IPS-18a (cell line): ENCODE data around the gene CCDC138.
"Not testable (repeated sequence)": the region's sequence is repeated elsewhere in the genome, so short reads cannot be mapped to it uniquely, and the experiment has no call there.

ENCODE experiments used
- H3K27ac ChIP-seq: one replicate; pipeline ENCODE4 v1.5.1; 2013; ENCODE audit warnings: low read length
- H3K27me3 ChIP-seq: one replicate; pipeline ENCODE4 v1.6.1; 2013; ENCODE audit warnings: mild to moderate bottlenecking, low read length; ENCODE audit not compliant: control insufficient read depth, insufficient read depth
- H3K36me3 ChIP-seq: one replicate; pipeline ENCODE4 v1.6.1; 2013; ENCODE audit warnings: low read depth, low read length; ENCODE audit not compliant: control insufficient read depth
- H3K4me1 ChIP-seq: one replicate; pipeline ENCODE4 v1.6.1; 2013; ENCODE audit warnings: low read depth, low read length; ENCODE audit not compliant: control insufficient read depth
- H3K4me3 ChIP-seq: one replicate; pipeline ENCODE4 v1.5.1; 2013; ENCODE audit warnings: low read length
- H3K9ac ChIP-seq: one replicate; pipeline ENCODE4 v1.6.1; 2013; ENCODE audit warnings: mild to moderate bottlenecking, low read length, moderate library complexity
- H3K9me3 ChIP-seq: one replicate; pipeline ENCODE4 v1.6.1; 2013; ENCODE audit warnings: low read depth, low read length; ENCODE audit not compliant: control insufficient read depth

The CCDC138 gene, protein sequence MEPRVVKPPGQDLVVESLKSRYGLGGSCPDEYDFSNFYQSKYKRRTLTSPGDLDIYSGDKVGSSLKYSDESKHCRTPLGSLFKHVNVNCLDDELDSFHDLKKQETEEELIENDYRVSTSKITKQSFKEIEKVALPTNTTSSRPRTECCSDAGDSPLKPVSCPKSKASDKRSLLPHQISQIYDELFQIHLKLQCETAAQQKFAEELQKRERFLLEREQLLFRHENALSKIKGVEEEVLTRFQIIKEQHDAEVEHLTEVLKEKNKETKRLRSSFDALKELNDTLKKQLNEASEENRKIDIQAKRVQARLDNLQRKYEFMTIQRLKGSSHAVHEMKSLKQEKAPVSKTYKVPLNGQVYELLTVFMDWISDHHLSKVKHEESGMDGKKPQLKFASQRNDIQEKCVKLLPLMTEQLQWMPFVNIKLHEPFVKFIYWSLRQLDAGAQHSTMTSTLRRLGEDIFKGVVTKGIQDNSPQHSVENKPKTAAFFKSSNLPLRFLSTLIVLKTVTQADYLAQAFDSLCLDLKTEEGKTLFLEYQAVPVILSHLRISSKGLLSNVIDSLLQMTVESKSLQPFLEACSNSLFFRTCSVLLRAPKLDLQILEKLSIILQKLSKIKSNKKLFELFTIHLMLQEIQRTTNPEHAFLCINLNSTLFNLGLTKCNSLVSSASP

DNA sequence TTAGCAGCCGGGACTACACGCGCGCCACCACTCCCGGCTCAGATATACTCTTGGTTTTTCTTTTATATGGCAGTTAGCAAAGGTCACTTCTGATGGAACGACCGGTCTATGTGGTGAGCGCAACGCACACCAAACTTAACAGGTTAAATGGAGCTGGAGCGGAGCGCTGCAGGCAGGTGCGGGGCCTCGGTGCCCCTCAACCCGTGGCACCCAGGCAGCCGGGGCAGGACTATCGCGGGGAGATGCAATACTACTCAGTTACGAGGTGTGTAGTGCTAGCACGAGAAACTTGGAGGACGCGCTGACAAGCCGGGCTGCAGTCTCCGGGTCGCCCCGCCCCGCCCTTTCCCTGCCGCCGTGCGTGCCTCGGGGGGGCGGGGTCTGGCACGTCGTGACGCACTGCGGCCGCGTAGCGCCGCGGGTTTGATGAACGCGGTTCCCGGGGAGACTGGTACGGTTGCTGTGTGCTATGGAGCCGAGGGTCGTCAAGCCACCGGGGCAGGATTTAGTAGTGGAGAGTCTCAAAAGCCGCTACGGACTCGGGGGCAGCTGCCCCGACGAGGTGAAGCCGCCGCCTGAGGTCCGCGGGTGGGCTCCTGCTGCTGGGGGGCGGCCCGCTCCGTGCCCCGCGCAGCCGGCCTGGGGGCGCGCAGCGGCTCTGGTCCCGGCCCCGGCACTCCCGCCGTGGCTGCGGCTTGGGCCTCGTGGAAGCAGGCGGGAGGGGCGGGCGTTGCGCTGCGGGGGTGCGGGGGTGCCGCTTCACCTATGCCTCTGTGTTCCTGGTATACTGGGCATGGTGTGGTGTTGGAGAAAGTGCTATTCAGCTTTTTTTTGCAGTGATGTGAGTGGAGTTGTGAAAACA, at the start of gene CCDC138:
TSS of gene CCDC138 (plus strand) at position 418 of the 862 bp plus-strand sequence. CDS start at position 470, 52 bp downstream.
- Histone ChIP-seq H3K4me1 (peaks cover 5% of the 10 kb centered on the region), H3K36me3 (peaks cover 48% of the 10 kb centered on the region), H3K9me3 (no peaks in the 10 kb centered on the region), H3K27me3 (no peaks in the 10 kb centered on the region), H3K4me3 (peak within 1 kb of the TSS; percentile 96), H3K27ac (peak within 1 kb of the TSS; percentile 89), H3K9ac (peak within 1 kb of the TSS; percentile 89)

DNA sequence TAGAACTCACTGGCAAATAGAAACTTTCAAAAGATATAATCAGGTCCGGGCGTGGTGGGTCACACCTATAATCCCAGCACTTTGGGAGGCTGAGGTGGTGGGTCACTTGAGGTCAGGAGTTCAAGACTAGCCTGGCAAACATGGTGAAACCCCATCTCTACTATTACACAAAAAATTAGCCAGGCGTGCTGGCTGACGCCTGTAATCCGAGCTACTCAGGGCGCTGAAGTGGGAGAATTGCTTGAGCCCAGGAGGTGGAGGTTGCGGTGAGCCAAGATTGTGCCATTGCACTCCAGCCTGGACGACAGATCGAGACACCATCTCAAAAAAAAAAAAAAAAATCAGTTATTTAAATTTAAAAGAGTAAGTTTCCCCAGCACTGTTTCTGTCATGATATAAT, 28.6 kb upstream of the CCDC138 start:
- H3K9ac ChIP-seq, H3K27me3 ChIP-seq, H3K27ac ChIP-seq, H3K4me1 ChIP-seq, H3K4me3 ChIP-seq, H3K9me3 ChIP-seq: not testable (repeated sequence)
- H3K36me3 ChIP-seq = peaks cover 15% of the 10 kb centered on the region

DNA sequence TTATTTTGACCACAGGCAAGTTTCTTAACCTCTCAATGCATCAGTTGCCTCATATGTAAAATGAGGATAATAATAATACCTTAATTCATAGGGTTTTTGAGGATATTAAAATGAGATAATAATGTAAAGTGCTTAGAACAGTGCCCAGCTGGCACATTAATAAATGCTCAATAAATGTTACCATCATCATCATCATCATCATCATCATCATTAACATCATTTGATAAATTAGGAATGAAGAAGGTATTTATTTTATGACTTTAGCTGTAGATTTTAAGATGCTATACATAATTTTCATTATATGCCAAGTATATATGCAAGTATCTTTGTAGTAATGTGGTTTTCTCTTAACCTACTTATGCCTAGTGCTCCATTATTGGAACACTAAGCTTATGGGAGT, 24.0 kb upstream of the CCDC138 start:
- peaks cover 38% of the 10 kb centered on the region for H3K36me3 ChIP-seq
- H3K9ac ChIP-seq, H3K27ac ChIP-seq, H3K9me3 ChIP-seq, H3K27me3 ChIP-seq, H3K4me1 ChIP-seq, H3K4me3 ChIP-seq: not testable (repeated sequence)

DNA sequence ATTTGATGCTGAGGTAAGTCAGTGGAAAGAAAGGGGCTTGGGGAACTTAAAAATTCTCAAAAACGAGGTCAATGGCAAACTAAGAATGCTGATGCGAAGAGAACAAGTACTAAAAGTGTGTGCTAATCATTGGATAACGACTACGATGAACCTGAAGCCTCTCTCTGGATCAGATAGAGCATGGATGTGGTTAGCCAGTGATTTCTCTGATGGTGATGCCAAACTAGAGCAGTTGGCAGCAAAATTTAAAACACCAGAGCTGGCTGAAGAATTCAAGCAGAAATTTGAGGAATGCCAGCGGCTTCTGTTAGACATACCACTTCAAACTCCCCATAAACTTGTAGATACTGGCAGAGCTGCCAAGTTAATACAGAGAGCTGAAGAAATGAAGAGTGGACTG, 19.9 kb upstream of the CCDC138 start:
- H3K36me3 ChIP-seq = peaks cover 43% of the 10 kb centered on the region
- H3K9me3 ChIP-seq, H3K27me3 ChIP-seq, H3K9ac ChIP-seq, H3K27ac ChIP-seq, H3K4me3 ChIP-seq, H3K4me1 ChIP-seq: not testable (repeated sequence)

DNA sequence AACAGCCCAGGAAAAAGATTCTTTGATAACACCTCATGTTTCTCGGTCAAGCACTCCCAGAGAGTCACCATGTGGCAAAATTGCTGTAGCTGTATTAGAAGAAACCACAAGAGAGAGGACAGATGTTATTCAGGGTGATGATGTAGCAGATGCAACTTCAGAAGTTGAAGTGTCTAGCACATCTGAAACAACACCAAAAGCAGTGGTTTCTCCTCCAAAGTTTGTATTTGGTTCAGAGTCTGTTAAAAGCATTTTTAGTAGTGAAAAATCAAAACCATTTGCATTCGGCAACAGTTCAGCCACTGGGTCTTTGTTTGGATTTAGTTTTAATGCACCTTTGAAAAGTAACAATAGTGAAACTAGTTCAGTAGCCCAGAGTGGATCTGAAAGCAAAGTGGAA, 18.7 kb upstream of the CCDC138 start:
- H3K9ac ChIP-seq, H3K27me3 ChIP-seq, H3K4me3 ChIP-seq, H3K4me1 ChIP-seq, H3K9me3 ChIP-seq, H3K27ac ChIP-seq: not testable (repeated sequence)
- H3K36me3 ChIP-seq = peaks cover 51% of the 10 kb centered on the region

DNA sequence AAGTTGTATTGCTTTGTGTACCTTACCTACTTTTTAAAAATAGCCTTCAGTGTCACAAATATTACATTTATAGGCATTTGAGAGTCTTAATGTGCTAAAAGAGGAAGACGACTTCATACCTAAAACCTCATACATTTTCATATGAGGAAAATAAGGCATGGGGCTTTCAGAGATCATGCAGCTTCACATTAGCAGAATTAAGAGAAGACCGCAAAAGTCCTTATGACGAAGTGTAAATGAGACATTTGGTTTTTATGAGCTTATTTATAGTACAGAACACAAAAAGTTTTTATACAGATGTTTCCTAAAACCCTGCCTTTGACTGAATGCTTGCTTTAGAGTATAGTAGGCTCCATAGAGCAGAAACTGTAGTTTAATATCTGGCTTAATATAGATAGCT, 10.1 kb upstream of the CCDC138 start:
- Histone ChIP-seq H3K27me3 (no peaks in the 10 kb centered on the region), H3K9ac (no peak overlapping the region), H3K27ac (no peak overlapping the region), H3K9me3 (no peaks in the 10 kb centered on the region), H3K36me3 (peaks cover 76% of the 10 kb centered on the region), H3K4me3 (no peak overlapping the region), H3K4me1 (no peaks in the 10 kb centered on the region)

DNA sequence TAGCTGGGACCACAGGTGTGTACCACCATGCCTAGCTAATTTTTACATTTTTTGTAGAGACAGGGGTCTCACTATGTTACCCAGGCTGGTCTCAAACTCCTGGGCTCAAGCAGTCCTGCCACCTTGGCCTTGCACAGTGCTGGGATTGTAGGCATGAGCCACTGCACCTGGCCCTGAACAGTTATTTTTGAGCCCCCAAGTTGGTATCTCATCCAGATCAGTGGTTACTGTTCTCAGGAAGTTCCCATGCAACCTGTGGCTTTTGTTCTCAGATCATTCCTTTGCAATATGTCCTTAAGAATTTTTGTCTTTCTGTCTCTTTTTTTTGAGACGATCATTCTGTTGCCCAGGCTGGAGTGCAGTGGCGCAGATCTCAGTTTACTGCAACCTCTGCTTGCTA, 7.7 kb upstream of the CCDC138 start:
- Histone ChIP-seq H3K9ac (no peak overlapping the region), H3K9me3 (no peaks in the 10 kb centered on the region), H3K4me3 (no peak overlapping the region), H3K27me3 (no peaks in the 10 kb centered on the region), H3K4me1 (no peaks in the 10 kb centered on the region), H3K27ac (no peak overlapping the region), H3K36me3 (peaks cover 73% of the 10 kb centered on the region)

DNA sequence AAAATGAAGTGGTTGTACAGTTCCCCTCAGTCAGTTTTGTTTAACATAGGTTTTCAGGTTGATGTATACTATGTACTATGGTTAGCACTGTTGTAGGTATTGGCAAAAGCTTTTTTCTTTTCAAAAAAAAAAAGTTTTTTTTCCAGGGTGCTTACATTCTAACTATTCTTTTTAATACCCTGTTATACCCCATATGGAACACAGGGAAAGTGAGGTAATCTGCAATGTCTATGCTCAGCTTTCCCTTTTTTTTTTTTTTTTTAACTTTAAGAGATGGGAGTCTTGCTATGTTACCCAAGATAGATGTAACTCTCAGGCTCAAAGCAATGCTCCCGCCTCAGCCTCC, 590 bp upstream of the CCDC138 start:
- Histone ChIP-seq H3K4me1 (peaks cover 5% of the 10 kb centered on the region), H3K27ac (peak overlapping the region; percentile 68), H3K27me3 (no peaks in the 10 kb centered on the region), H3K9ac (peak overlapping the region; percentile 89), H3K4me3 (peak overlapping the region; percentile 96), H3K36me3 (peaks cover 49% of the 10 kb centered on the region), H3K9me3 (no peaks in the 10 kb centered on the region)

DNA sequence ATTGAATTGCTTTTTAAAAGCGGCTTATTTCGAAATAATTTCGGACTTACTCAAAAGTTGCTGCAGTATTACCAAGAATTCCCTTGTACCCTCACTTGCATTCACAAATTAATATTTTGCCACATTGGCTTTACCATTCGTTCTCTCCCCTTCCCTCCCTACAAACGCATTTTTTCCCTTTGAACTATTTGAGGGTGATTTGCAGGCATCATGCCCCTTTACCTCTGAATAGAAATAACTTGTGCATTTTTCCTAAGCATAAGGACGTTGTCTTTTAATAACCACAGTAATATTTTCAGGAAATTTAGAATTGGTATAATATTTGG, 608 bp downstream of the CCDC138 start:
- peaks cover 48% of the 10 kb centered on the region for H3K36me3 ChIP-seq
- peak overlapping the region; percentile 96 for H3K4me3 ChIP-seq
- peak overlapping the region; percentile 89 for H3K9ac ChIP-seq
- H3K4me1 ChIP-seq = peaks cover 5% of the 10 kb centered on the region
- H3K27me3 ChIP-seq = no peaks in the 10 kb centered on the region
- peak overlapping the region; percentile 89 for H3K27ac ChIP-seq
- no peaks in the 10 kb centered on the region for H3K9me3 ChIP-seq

DNA sequence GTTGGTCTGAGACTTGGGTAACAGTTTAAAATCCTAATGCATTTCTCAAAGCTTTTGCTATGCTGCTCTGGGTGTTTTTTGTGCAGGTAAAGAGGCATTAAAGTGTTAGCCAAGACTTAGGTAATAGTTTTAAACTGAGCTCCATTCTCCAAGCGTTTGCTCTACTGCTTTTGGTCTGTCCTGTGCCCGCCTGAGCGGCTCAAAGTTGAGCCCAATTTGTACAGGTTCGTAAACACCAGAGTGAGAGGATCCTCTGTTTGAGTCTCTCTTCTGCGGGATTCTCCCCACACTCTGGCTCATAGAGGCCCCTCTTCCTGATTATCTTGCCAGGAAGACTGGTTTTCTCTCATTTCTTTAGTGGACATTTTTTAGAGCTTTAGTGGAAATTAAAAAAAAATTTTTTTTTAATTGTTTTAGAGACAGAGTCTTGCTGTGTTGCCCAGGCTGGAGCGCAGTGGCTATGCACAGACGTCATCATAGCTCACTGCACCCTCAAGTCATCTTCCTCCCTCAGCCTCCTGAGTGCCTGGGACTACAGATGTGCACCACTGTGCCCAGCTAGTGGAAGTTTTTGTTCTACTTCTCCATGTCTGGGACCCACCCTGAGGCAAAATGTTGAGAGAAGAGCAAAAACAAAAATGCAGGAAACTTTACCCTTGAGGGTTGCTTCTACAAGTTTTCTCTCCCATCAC, 16.6 kb downstream of the CCDC138 start:
- no peaks in the 10 kb centered on the region for H3K27me3 ChIP-seq
- H3K27ac ChIP-seq = no peak overlapping the region
- H3K4me3 ChIP-seq = no peak overlapping the region
- H3K9me3 ChIP-seq = no peaks in the 10 kb centered on the region
- peaks cover 67% of the 10 kb centered on the region for H3K36me3 ChIP-seq
- no peaks in the 10 kb centered on the region for H3K4me1 ChIP-seq
- no peak overlapping the region for H3K9ac ChIP-seq

DNA sequence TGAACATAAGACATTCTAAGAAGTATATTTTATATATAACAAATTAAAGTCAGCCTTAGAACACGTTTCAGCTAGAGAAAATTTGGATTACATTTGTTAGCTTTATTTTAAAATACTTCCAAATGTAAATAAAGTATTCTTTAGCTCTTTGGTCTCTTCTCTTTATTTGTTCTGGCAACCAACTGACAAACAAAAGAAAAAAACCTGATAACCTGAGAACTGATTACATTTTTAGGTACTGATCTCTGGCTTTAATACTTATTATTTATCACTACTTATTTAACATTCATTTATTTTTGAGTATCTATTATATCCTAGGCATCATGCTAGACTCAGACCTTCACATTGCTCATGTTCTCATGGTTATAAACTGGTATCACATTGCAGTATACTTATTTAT, 18.5 kb downstream of the CCDC138 start:
- no peak overlapping the region for H3K9ac ChIP-seq
- H3K36me3 ChIP-seq = peaks cover 63% of the 10 kb centered on the region
- no peaks in the 10 kb centered on the region for H3K4me1 ChIP-seq
- no peak overlapping the region for H3K4me3 ChIP-seq
- H3K27ac ChIP-seq = no peak overlapping the region
- H3K27me3 ChIP-seq = no peaks in the 10 kb centered on the region
- H3K9me3 ChIP-seq = peaks cover 17% of the 10 kb centered on the region
